Kidney (tissue), 14 donors: Measurements from ENCODE around the gene TIRAP. TPM values are rescaled to one million over a fixed set of nuclear protein-coding genes. Genes with fewer than 3 reads are reported as not detected.

ENCODE experiments used
- DNase-seq, 5 donors: peaks; one replicate each; pipeline ENCODE4 v3.0.0-alpha.2; 2013 to 2020
- FAIRE-seq: peaks from 2 replicates; lab custom pipeline; 2012; peaks lifted over from hg19 to GRCh38; lab: Jason Lieb, UNC
- H3K27ac ChIP-seq, 2 donors: one replicate each; pipeline ENCODE4 v1.7.0; 2013; ENCODE audit warnings: low read depth in 2 of 2, low read length in 2 of 2, inconsistent platforms in 1 of 2
- H3K27me3 ChIP-seq: one replicate; pipeline ENCODE4 v1.7.1; 2013; ENCODE audit warnings: low read length, inconsistent platforms; ENCODE audit not compliant: control insufficient read depth, insufficient read depth
- H3K36me3 ChIP-seq, 3 donors: one replicate each; pipeline versions ENCODE4 v1.7.0 to v1.7.1; 2013; ENCODE audit warnings: low read length in 3 of 3, control low read depth in 1 of 3, inconsistent platforms in 1 of 3; ENCODE audit not compliant: insufficient read depth in 3 of 3, control insufficient read depth in 2 of 3
- H3K4me1 ChIP-seq, 3 donors: one replicate each; pipeline versions ENCODE4 v1.7.0 to v1.7.1; 2013; ENCODE audit warnings: low read length in 3 of 3, inconsistent platforms in 1 of 3, low read depth in 1 of 3; ENCODE audit not compliant: control insufficient read depth in 2 of 3, insufficient read depth in 2 of 3
- H3K4me3 ChIP-seq, 3 donors: one replicate each; pipeline versions ENCODE4 v1.7.0 to v1.8.1; 2013; ENCODE audit warnings: low read length in 3 of 3, control low read depth in 1 of 3, inconsistent platforms in 1 of 3
- H3K9ac ChIP-seq, 3 donors: one replicate each; pipeline versions ENCODE4 v1.7.0 to v1.7.1; 2013; ENCODE audit warnings: low read length in 3 of 3, control low read depth in 1 of 3, inconsistent platforms in 1 of 3
- H3K9me3 ChIP-seq, 3 donors: one replicate each; pipeline versions ENCODE4 v1.7.0 to v1.7.1; 2013; ENCODE audit warnings: low read length in 3 of 3, control low read depth in 1 of 3, inconsistent platforms in 1 of 3; ENCODE audit not compliant: control insufficient read depth in 2 of 3, insufficient read depth in 1 of 3
- intact Hi-C: fragments of 100-400 bp; cut with DNase I; formaldehyde crosslinking; loops from one replicate; pipeline ENCODE4 v1.11.1; 2022
- polyA plus RNA-seq: library from polyadenylated mRNA; stranded (reverse); fragments of 350-450 nt; fragmentation: Illumina TruSeq; extraction: RNeasy Lipid Tissue Mini Kit (QIAGEN cat#74804); gene quantifications from one replicate; pipeline ENCODE4 v1.2.3, GENCODE V29; 2014; ENCODE audit warnings: low read depth, low replicate concordance; ENCODE audit not compliant: insufficient read depth
- total RNA-seq: library from RNA; stranded (reverse); fragmentation: NEBNext Ultra II Directional; extraction: Animal tissue kit (Norgen Biotek cat#: 25700); gene quantifications from one replicate; pipeline ENCODE4 v1.2.1, GENCODE V29; 2021
- TF ChIP-seq, protein P1 (sequence below): IDR thresholded peaks from 3 replicates; pipeline ENCODE4 v1.5.1; 2012; ENCODE audit warnings: mild to moderate bottlenecking, moderate library complexity, borderline replicate concordance; ENCODE audit not compliant: insufficient read depth; ENCODE audit errors: extremely low read depth
- donor health status: control.
- donor health status: control.
- donor health status: control.
- donor health status: control.
- donor health status: control.
- donor health status: DM: yes; HTN: yes; CAD: no.
- donor health status: Normal renal cell carcinoma (clear cell type).

Gene TIRAP
- total and polyA plus RNA-seq, 2 donors from 2014 or later = 5.8 to 12.1 TPM

DNA sequence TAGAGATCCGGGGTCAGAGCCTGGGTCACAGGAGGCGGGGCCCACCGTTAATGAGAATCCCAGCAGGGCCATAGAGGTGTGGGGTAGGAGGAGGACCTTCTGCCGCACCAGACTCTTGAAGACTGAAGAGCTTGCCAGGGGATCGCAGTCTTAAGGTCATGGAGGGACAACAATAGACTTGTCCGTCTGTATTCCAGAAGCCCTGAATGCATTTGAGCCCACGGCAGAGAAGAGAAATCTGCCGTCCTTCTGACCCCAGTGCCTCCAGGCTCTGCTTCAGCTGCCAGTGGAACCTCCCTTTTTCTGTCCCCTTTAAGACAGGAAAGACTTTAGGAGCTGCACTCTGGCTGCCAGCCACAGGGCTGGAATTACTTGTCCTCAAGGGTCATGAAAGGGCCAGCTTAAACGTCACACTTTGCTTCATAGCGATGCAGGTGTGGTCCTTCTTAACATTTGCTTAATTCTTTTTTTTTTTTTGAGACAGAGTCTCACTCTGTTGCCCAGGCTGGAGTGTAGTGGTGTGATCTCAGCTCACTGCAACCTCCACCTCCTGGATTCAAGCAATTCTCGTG, 57.1 kb downstream of the TIRAP start:
- H3K4me1 ChIP-seq = peaks cover 0 to 26% (median 9%) of the 10 kb centered on the region in 3 donors
- TF ChIP-seq, protein P1, sequence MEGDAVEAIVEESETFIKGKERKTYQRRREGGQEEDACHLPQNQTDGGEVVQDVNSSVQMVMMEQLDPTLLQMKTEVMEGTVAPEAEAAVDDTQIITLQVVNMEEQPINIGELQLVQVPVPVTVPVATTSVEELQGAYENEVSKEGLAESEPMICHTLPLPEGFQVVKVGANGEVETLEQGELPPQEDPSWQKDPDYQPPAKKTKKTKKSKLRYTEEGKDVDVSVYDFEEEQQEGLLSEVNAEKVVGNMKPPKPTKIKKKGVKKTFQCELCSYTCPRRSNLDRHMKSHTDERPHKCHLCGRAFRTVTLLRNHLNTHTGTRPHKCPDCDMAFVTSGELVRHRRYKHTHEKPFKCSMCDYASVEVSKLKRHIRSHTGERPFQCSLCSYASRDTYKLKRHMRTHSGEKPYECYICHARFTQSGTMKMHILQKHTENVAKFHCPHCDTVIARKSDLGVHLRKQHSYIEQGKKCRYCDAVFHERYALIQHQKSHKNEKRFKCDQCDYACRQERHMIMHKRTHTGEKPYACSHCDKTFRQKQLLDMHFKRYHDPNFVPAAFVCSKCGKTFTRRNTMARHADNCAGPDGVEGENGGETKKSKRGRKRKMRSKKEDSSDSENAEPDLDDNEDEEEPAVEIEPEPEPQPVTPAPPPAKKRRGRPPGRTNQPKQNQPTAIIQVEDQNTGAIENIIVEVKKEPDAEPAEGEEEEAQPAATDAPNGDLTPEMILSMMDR = no peak
- no peaks in the 10 kb centered on the region for H3K9me3 ChIP-seq
- H3K36me3 ChIP-seq = peaks cover 0 to 20% (median 11%) of the 10 kb centered on the region in 3 donors
- intact Hi-C loops = no loop called here
- H3K4me3 ChIP-seq = no peak overlapping the region
- FAIRE-seq (no peak), DNase-seq (peak in 4 of 5 donors; percentile 41 to 91 (median 62))
- H3K27ac ChIP-seq = peak overlapping the region in 1 of 2 donors; percentile 33
- H3K27me3 ChIP-seq = no peaks in the 10 kb centered on the region
- H3K9ac ChIP-seq = no peak overlapping the region

DNA sequence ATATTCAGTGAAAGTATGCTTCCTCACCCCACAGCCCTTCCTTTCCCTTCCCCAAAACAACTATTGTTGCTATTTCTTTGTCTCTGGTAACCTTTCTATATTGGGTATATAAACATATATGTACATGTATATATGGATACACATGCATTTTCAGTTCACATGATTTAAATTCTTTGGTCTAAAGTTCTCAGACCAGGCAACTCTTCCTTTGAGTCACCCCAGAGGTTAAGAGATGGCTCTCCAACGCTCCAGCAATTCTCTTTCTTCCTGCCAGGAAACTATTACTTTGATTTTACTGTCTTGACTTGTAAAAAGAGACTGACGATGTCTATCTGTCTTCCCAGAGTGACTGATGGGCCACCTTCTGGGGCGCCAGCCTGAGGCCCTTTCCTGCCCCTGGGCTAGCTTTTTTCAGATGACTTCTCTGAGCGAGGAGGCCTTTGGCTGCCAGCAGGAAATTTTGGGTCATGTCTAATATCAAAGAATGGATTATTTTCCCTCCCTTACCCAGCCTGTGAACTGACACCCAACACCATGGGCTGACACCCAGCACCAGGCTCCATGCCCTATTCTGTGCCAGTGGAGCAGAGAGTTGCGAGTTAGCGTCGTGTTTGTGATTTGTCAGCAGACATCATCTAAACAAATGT, 58.2 kb downstream of the TIRAP start:
- H3K4me1 ChIP-seq = peaks cover 0 to 23% (median 8%) of the 10 kb centered on the region in 3 donors
- H3K27ac ChIP-seq = no peak overlapping the region
- H3K36me3 ChIP-seq = peaks cover 0 to 26% (median 11%) of the 10 kb centered on the region in 3 donors
- intact Hi-C loops = no loop called here
- TF ChIP-seq, protein P1 = no peak
- no peak for FAIRE-seq
- no peaks in the 10 kb centered on the region for H3K27me3 ChIP-seq
- H3K9ac ChIP-seq = no peak overlapping the region
- DNase-seq = peak in 1 of 5 donors; percentile 12
- no peak overlapping the region for H3K4me3 ChIP-seq
- no peaks in the 10 kb centered on the region for H3K9me3 ChIP-seq

DNA sequence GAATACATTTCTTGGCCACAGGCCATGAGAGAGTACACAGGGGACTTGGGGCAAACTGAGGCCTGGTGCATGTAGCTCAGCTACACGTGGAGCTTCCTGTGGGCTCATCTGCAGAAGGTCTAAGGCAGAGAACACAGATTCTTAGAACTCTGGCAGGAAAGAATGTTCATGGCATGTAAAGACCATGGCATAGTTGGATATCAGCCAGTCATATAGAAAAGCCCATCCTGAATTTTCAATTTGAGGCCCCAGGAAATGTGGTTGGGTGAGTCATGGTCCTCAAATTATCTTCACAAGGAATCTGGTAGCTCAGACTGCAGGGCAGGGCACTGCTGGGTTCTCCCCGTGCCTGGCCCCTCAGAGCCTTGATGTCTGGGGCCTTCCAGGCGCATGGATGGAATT, 58.9 kb downstream of the TIRAP start:
- H3K27me3 ChIP-seq = no peaks in the 10 kb centered on the region
- peaks cover 0 to 19% (median 8%) of the 10 kb centered on the region in 3 donors for H3K4me1 ChIP-seq
- intact Hi-C loops = no loop called here
- H3K4me3 ChIP-seq = no peak overlapping the region
- DNase-seq = peak in 1 of 5 donors; percentile 24
- no peaks in the 10 kb centered on the region for H3K9me3 ChIP-seq
- H3K9ac ChIP-seq = no peak overlapping the region
- H3K36me3 ChIP-seq = peaks cover 0 to 26% (median 11%) of the 10 kb centered on the region in 3 donors
- no peak overlapping the region for H3K27ac ChIP-seq
- TF ChIP-seq, protein P1 = no peak
- FAIRE-seq = no peak
